Measurements from ENCODE around the gene DNMT1.

DNMT1 gene

GRCh38 chr19:10151521-10151920, 43.2 kb downstream of the DNMT1 start:
- no peak for DNase-seq (ENCODE audit: low read depth)
- no peak for TF ChIP-seq CTCF (conservative IDR thresholded peaks at IDR 0.05; ENCODE audit: low read depth, low read length)
- H3K4me3 ChIP-seq (ENCODE audit: low read depth, low read length), result no peak overlapping the region

GRCh38 chr19:10149427-10149826, 45.3 kb downstream of the DNMT1 start:
- DNase-seq (ENCODE audit: low read depth), result no peak
- no peak overlapping the region for H3K4me3 ChIP-seq (ENCODE audit: low read depth, low read length)
- no peak for TF ChIP-seq CTCF (conservative IDR thresholded peaks at IDR 0.05; ENCODE audit: low read depth, low read length)

GRCh38 chr19:10146142-10146541, 48.6 kb downstream of the DNMT1 start:
- no peak for TF ChIP-seq CTCF (conservative IDR thresholded peaks at IDR 0.05; ENCODE audit: low read depth, low read length)

GRCh38 chr19:10145031-10145430, 49.7 kb downstream of the DNMT1 start:
- no peak for TF ChIP-seq CTCF (conservative IDR thresholded peaks at IDR 0.05; ENCODE audit: low read depth, low read length)
- H3K4me3 ChIP-seq (ENCODE audit: low read depth, low read length), result no peak overlapping the region

More at GRCh38 chr19:10146142-10146541, 48.6 kb downstream of the DNMT1 start:
- DNase-seq (ENCODE audit: low read depth), result no peak
- H3K4me3 ChIP-seq (ENCODE audit: low read depth, low read length), result no peak overlapping the region

GRCh38 chr19:10144361-10144760, 50.4 kb downstream of the DNMT1 start:
- no peak for DNase-seq (ENCODE audit: low read depth)
- no peak for TF ChIP-seq CTCF (conservative IDR thresholded peaks at IDR 0.05; ENCODE audit: low read depth, low read length)
- no peak overlapping the region for H3K4me3 ChIP-seq (ENCODE audit: low read depth, low read length)

More at GRCh38 chr19:10145031-10145430, 49.7 kb downstream of the DNMT1 start:
- DNase-seq (ENCODE audit: low read depth), result no peak

- no peak for TF ChIP-seq CTCF (conservative IDR thresholded peaks at IDR 0.05; ENCODE audit: low read depth, low read length)
- DNase-seq (ENCODE audit: low read depth), result no peak
- H3K4me3 ChIP-seq (ENCODE audit: low read depth, low read length), result no peak overlapping the region
Measured at GRCh38 chr19:10143681-10144080, 51.1 kb downstream of the DNMT1 start.

- DNase-seq (ENCODE audit: low read depth), result no peak
- TF ChIP-seq CTCF (conservative IDR thresholded peaks at IDR 0.05; ENCODE audit: low read depth, low read length), result no peak
- H3K4me3 ChIP-seq (ENCODE audit: low read depth, low read length), result no peak overlapping the region
Measured at GRCh38 chr19:10142701-10143375, 51.9 kb downstream of the DNMT1 start.
